Measurements from ENCODE around the gene ST8SIA6.

The ST8SIA6 gene

DNA sequence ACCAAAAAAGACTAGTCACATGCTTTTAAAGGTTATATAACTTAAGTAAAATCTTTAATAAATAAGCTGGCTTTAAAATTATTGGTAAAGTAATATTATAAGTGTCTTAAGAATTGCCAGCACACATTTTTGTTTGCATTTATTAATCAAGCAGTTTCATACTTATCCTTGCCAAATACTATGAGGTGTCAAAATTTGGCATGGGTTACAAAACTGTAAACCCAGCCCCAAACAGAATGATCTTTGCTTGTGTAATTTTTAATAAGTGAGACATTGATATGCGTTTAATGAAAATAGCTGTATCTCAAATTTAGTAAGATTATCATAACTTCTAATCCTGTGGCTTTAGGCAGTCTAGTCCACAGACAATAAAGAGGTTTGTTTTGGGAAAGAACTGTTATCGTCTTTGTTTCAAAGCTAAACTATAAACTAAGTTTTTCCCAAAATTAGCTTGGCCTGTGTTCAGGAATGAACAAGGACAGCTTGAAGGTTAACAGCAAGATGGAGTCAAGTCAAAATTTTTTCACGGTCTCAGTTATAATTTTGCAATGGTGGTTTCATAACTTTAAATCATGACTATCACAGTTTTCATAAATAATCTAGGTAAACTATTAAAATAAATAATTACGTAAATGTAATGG is 72.8 kb downstream of the ST8SIA6 start:
- TF ChIP-seq EZH2 (optimal IDR thresholded peaks at IDR 0.05; ENCODE audit: low read depth, low read length) (no peak), EZH2phosphoT487 (IDR thresholded peaks at IDR 0.05; ENCODE audit: low read length) (no peak)
- TF ChIP-seq, protein P1, sequence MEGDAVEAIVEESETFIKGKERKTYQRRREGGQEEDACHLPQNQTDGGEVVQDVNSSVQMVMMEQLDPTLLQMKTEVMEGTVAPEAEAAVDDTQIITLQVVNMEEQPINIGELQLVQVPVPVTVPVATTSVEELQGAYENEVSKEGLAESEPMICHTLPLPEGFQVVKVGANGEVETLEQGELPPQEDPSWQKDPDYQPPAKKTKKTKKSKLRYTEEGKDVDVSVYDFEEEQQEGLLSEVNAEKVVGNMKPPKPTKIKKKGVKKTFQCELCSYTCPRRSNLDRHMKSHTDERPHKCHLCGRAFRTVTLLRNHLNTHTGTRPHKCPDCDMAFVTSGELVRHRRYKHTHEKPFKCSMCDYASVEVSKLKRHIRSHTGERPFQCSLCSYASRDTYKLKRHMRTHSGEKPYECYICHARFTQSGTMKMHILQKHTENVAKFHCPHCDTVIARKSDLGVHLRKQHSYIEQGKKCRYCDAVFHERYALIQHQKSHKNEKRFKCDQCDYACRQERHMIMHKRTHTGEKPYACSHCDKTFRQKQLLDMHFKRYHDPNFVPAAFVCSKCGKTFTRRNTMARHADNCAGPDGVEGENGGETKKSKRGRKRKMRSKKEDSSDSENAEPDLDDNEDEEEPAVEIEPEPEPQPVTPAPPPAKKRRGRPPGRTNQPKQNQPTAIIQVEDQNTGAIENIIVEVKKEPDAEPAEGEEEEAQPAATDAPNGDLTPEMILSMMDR (IDR thresholded peaks at IDR 0.05; ENCODE audit: low read length), result no peak
- H3K79me2 ChIP-seq (ENCODE audit: low read length), result no peaks in the 10 kb centered on the region
- no peak for DNase-seq
- H3K9me2 ChIP-seq (replicated peaks; ENCODE audit: insufficient read depth, low read length), result no peaks in the 10 kb centered on the region
- H3F3A ChIP-seq (ENCODE audit: insufficient read depth, low read length), result no peaks in the 10 kb centered on the region
- no peak overlapping the region for H3K4me2 ChIP-seq (ENCODE audit: low read depth, low read length)
- no peaks in the 10 kb centered on the region for H4K20me1 ChIP-seq (ENCODE audit: insufficient read depth, low read length)
- H3K4me1 ChIP-seq (ENCODE audit: low read length), result no peaks in the 10 kb centered on the region
- H2AFZ ChIP-seq (ENCODE audit: low read length), result no peak overlapping the region
- H3K4me3 ChIP-seq (ENCODE audit: low read length), result no peak overlapping the region
- no peak overlapping the region for H3K9ac ChIP-seq (ENCODE audit: low read length)
- no peaks in the 10 kb centered on the region for H3K9me3 ChIP-seq (replicated peaks; ENCODE audit: insufficient read depth, low read length)
- H3K27me3 ChIP-seq (replicated peaks; ENCODE audit: insufficient read depth, low read length), result no peaks in the 10 kb centered on the region
- no peak overlapping the region for H3K27ac ChIP-seq (ENCODE audit: low read length)
- no peaks in the 10 kb centered on the region for H3K36me3 ChIP-seq (replicated peaks; ENCODE audit: insufficient read depth, low read length)

DNA sequence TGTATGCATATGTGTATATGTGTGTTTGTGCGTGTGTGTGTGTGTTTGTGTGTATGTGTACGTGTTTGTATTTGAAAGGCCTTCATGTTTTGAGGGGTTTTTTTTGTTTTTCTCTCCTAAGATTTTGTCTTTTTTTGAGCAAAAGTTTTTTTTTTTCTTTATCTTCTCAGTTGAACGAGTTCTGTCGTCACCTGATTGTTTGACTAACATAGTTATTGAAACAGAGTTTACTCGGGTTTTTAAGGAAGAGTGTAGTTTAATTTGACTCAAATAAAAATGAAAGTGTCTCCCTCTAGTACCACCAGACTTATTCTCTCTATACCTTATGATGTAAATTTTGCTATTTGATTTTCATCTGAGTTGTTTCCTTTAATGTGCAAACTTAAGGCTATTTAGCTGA is 73.5 kb downstream of the ST8SIA6 start:
- no peaks in the 10 kb centered on the region for H3K79me2 ChIP-seq (ENCODE audit: low read length)
- H2AFZ ChIP-seq (ENCODE audit: low read length), result no peak overlapping the region
- no peaks in the 10 kb centered on the region for H3K27me3 ChIP-seq (replicated peaks; ENCODE audit: insufficient read depth, low read length)
- no peaks in the 10 kb centered on the region for H3K9me2 ChIP-seq (replicated peaks; ENCODE audit: insufficient read depth, low read length)
- H3K4me3 ChIP-seq (ENCODE audit: low read length), result no peak overlapping the region
- no peak overlapping the region for H3K4me2 ChIP-seq (ENCODE audit: low read depth, low read length)
- H3K36me3 ChIP-seq (replicated peaks; ENCODE audit: insufficient read depth, low read length), result no peaks in the 10 kb centered on the region
- TF ChIP-seq EZH2 (optimal IDR thresholded peaks at IDR 0.05; ENCODE audit: low read depth, low read length), result no peak
- TF ChIP-seq, protein P1 (IDR thresholded peaks at IDR 0.05; ENCODE audit: low read length), result no peak
- TF ChIP-seq EZH2phosphoT487 (IDR thresholded peaks at IDR 0.05; ENCODE audit: low read length), result no peak
- no peaks in the 10 kb centered on the region for H3F3A ChIP-seq (ENCODE audit: insufficient read depth, low read length)
- H3K9me3 ChIP-seq (replicated peaks; ENCODE audit: insufficient read depth, low read length), result no peaks in the 10 kb centered on the region
- H3K27ac ChIP-seq (ENCODE audit: low read length), result no peak overlapping the region
- DNase-seq, result no peak
- H3K4me1 ChIP-seq (ENCODE audit: low read length), result no peaks in the 10 kb centered on the region
- H4K20me1 ChIP-seq (ENCODE audit: insufficient read depth, low read length), result no peaks in the 10 kb centered on the region
- no peak overlapping the region for H3K9ac ChIP-seq (ENCODE audit: low read length)

DNA sequence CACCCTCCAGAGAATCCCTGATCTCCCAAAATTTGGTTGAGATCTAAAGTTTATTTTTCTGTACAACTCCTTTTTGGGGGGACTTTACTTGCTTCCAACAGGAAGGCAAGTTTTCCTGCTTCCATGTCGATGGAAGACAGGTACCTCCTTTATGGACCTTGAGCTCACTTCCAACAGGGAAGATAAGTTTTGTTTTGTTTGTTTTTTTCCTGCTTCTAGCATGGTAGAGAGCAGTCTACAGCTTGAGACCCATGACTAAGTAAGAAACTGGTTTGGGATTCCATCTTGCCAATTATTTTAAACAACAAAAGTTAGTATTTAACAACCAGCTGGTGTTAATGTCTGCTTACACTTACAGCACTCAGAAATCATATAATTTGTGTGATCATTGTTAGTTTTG is 74.4 kb downstream of the ST8SIA6 start:
- H3K36me3 ChIP-seq (replicated peaks; ENCODE audit: insufficient read depth, low read length), result no peaks in the 10 kb centered on the region
- TF ChIP-seq, protein P1 (IDR thresholded peaks at IDR 0.05; ENCODE audit: low read length), result no peak
- TF ChIP-seq EZH2phosphoT487 (IDR thresholded peaks at IDR 0.05; ENCODE audit: low read length) (no peak), EZH2 (optimal IDR thresholded peaks at IDR 0.05; ENCODE audit: low read depth, low read length) (no peak)
- no peaks in the 10 kb centered on the region for H3K9me3 ChIP-seq (replicated peaks; ENCODE audit: insufficient read depth, low read length)
- H3K4me3 ChIP-seq (ENCODE audit: low read length), result no peak overlapping the region
- no peaks in the 10 kb centered on the region for H3F3A ChIP-seq (ENCODE audit: insufficient read depth, low read length)
- H3K9me2 ChIP-seq (replicated peaks; ENCODE audit: insufficient read depth, low read length), result no peaks in the 10 kb centered on the region
- H4K20me1 ChIP-seq (ENCODE audit: insufficient read depth, low read length), result no peaks in the 10 kb centered on the region
- no peaks in the 10 kb centered on the region for H3K4me1 ChIP-seq (ENCODE audit: low read length)
- no peak for DNase-seq
- no peak overlapping the region for H2AFZ ChIP-seq (ENCODE audit: low read length)
- H3K27ac ChIP-seq (ENCODE audit: low read length), result no peak overlapping the region
- H3K79me2 ChIP-seq (ENCODE audit: low read length), result no peaks in the 10 kb centered on the region
- no peak overlapping the region for H3K9ac ChIP-seq (ENCODE audit: low read length)
- H3K27me3 ChIP-seq (replicated peaks; ENCODE audit: insufficient read depth, low read length), result no peaks in the 10 kb centered on the region
- no peak overlapping the region for H3K4me2 ChIP-seq (ENCODE audit: low read depth, low read length)

Measured in MM.1S (cell line).